GM19023 (cell line): ENCODE results near the gene RIMBP2.

ENCODE experiments used
- ATAC-seq: cut with Tn5 transposase; IDR thresholded peaks from one replicate; pipeline ENCODE4 v1.9.1; 2021; ENCODE audit warnings: mild to moderate bottlenecking, moderate library complexity; ENCODE audit not compliant: unreplicated experiment

RIMBP2 gene

GRCh38 chr12:130520784-130521183 lies 195.3 kb downstream of the RIMBP2 start:
- no peak for ATAC-seq

DNA sequence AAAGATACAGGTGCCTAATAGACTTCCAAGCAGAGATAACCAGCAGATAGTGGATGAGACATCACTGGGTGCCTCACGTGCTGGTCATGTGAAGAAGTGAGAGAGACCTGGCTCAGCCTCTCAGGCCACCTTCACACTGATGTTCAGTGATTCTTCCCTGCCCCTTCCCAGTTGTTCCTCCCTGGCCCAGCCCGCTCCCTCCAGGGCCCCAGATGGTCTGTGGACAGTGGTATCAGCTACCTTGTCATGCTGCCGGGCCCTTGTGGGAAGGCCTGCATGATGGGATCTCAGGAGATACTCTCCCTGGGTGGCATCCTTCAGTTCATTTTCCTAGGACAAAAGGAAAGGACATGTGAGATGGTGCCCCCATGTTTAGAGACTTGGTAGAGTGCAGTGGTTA lies 198.5 kb downstream of the RIMBP2 start:
- no peak for ATAC-seq

- no peak for ATAC-seq
Measured at GRCh38 chr12:130514149-130514551, 201.9 kb downstream of the RIMBP2 start.

DNA sequence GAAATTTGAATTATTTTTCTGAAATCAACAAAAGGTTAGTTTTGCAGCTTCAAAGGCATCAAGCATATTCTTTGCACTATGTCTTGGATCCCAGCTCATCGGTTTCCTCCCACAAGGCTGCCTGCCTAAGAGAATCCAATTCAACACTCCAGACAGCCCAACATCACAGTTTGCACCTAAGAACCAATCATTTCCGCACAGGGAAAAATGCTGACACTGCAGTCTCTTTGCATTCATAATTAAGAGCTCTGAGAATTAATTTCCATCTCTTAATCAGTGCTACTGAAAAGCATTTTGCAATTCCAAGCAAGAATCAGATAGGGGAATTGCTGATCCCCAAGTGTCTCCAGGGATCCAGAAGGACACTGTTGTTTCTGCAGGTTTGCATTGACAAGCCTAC lies 202.5 kb downstream of the RIMBP2 start:
- ATAC-seq, result no peak

- no peak for ATAC-seq
Measured at GRCh38 chr12:130511285-130511684, 204.8 kb downstream of the RIMBP2 start.

- no peak for ATAC-seq
Measured at GRCh38 chr12:130509454-130509853, 206.6 kb downstream of the RIMBP2 start.

DNA sequence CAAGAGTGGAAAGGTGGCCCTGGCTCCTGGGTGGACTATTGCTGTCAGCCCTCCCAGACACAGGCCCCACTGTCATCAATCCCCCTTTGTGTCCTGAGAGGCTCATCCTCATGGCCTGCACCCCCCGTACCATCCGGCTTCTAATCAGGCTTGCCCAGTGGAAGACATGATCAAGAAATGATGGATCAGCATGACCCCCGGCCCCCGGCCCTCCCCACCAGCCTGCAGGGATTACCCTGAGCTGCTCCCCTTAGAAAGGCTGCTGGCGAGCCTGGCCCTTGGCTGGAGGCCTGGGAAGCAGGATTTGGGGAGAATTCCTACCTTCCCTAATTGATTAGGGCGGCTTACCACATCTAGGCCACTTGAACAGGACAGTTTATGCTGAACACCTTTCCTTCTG lies 207.3 kb downstream of the RIMBP2 start:
- ATAC-seq, result no peak

DNA sequence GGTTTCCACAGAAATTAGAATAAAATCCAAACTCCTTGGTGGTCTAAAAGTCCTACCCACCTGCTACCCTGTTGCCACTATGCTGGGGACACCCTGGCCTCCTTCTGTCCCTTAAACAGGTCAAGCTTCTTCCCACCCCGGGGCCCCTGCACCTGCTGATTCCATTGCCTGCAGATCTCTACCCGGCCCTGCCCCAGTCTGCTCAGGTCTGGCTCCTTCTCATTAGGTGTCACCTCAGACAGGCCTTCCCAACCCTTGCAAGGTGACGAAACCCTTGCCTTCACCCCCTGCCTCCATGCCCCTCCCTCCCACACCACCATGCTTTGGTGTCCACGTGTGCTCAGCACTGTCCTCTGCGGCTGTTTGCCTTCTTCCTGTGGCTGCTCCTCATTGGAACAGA lies 207.8 kb downstream of the RIMBP2 start:
- no peak for ATAC-seq

DNA sequence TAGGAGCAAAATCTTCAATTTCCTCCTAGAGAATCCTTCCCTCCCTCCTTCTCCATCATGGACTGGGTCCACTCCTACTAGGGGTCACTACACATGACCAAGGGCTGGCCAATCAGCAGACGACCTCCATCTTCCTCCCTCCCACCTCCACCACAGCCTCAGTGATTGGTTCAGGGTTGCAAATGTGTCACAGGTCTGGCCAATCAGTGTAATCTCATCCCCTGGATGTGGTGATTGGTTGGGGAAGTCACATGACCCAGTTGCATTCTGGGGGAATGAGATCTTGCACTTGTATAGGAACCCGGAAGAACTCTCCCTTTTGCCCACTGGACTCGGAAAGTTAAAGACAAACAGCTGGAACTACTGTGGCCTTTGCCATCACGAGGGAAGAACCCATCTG lies 209.3 kb downstream of the RIMBP2 start:
- no peak for ATAC-seq

DNA sequence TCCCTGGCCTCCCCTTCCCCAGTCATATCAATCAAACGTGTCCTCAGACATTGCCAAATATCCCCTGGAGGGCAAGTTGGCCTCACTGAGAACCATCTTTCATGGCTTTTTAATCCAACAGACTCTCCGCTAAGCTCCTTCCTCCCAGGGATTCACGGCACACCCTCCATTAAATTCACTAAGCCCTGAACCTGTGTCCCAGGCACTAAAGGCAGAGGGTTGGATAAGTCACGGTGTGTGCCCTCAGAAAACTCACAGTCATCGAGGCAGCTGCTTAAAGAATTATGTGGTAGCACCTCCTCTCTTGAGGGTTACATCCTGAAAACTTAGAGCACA lies 211.3 kb downstream of the RIMBP2 start:
- ATAC-seq, result no peak

- ATAC-seq, result no peak
Measured at GRCh38 chr12:130504110-130504839, 211.8 kb downstream of the RIMBP2 start.

GRCh38 chr12:130501821-130502220 lies 214.3 kb downstream of the RIMBP2 start:
- ATAC-seq, result no peak

- ATAC-seq, result no peak
Measured at GRCh38 chr12:130500835-130501330, 215.2 kb downstream of the RIMBP2 start.

DNA sequence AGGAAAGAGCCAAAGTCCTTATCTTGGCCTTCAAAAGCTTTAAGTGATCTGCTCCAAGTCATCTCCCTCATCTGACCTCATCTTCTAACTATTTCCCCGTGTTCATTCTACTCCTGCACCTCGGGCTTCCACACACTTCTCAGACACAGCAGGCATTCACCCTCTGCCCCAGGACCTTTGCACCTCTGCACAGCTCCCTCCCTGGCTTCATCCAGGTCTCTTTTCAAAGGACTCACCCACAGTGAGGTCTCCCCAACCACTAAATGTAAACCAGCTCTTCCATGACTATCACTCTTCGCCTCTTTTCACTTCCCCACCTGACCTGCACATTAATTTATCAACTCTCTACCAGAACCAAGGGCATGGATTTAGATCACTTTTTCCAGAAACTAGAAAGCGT lies 216.6 kb downstream of the RIMBP2 start:
- ATAC-seq, result no peak

GRCh38 chr12:130498589-130499385 lies 217.3 kb downstream of the RIMBP2 start:
- no peak for ATAC-seq

DNA sequence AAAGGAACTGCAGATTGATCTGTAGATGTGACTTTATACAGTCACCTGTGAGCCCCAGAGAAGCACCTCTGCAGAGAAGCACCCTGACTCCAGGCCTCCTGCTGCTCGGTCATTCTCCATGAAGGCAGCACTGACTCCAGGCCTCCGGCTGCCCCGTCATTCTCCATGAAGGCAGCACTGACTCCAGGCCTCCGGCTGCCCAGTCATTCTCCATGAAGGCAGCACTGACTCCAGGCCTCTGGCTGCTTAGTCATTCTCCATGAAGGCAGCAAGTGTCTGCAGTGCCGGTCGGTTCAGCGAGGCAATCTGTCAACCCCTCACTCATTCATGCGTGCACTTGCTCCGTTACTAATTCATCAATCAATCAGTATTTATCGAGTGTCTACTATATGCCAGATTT lies 218.1 kb downstream of the RIMBP2 start:
- ATAC-seq, result no peak

DNA sequence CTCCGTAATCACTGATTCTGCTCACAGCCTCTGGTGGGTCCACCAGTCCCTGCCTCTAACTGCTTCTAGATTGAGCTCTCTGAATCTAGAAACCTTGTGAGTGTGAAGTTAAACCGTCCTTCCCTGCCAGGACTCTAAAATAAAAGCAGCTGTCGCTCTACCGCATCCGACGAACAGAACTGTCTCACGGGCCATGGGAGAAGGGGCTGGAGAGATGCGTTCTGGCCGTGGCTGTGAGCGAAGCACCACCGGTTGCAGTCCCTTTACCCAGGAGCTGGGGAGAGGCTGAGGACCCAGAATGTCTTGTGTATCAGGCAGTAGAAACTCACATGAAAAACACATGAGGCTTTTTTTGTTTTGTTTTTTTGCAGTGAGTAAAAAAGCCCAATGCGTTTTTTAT lies 218.8 kb downstream of the RIMBP2 start:
- no peak for ATAC-seq

DNA sequence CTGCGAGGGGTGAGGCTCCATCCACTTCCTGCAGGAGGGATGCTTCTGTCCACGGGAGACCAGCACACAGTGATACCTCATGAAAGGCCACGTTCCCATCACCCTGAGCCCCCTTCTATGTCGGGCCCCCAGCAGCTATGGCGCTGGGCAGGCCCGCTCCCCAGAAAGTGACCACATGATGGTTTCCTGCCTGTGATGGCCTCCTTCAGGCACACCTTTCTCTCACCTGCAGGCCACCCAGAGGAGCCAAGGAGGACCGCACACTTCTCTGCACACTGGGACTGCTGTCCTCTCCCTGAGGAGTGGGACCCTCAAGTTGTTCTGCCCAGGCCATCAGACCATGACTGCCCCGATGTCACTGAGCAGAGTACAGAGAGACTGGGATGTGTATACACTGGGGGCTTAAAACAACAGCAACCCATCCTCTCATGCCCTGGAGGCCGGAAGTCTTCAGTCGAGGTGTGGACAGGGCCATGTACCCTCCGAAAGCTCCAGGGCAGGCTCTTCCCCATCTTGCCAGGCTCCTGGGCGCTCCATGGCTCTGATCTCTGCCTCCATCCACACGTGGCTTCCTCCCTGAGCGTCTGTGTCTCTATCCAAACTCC lies 219.5 kb downstream of the RIMBP2 start:
- no peak for ATAC-seq

DNA sequence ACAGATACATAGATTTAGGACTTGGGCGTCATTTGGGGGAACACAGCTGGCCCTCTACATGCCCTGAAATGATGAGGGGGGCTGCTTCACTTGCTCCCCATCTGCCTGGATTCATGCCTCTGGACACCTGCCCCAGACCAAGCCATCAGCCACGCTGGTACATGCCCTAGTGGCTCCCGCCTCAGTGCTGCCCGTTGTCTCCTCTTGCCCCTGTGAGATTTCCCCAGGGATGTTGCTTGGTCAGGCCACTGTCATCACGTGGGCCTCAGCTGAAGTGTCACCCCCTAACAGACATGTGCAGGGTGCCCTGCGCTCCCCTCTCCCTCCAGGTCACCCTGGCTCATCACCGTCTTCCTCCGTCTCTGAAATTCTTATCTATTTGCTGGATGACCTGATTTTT lies 220.9 kb downstream of the RIMBP2 start:
- ATAC-seq, result no peak

GRCh38 chr12:130494736-130495135 lies 221.4 kb downstream of the RIMBP2 start:
- ATAC-seq, result no peak

- ATAC-seq, result no peak
Measured at GRCh38 chr12:130493951-130494350, 222.1 kb downstream of the RIMBP2 start.
